BE2C (cell line): ENCODE results near the gene DOK6.
A peak's percentile ranks its signal among the peaks of the same experiment; 100 is the strongest.

ENCODE experiments used
- DNase-seq: peaks from one replicate; pipeline ENCODE4 v3.0.0-alpha.2; 2020
- H3K27me3 ChIP-seq: fragments of 250-450 bp; sonication (Bioruptor Pico); 2 replicates; pipeline ENCODE4 v1.5.1; 2020; ENCODE audit warnings: mild to moderate bottlenecking
- H3K36me3 ChIP-seq: fragments of 250-450 bp; sonication (Bioruptor Pico); 2 replicates; pipeline ENCODE4 v1.5.1; 2020; ENCODE audit warnings: mild to moderate bottlenecking
- H3K4me1 ChIP-seq: fragments of 250-450 bp; sonication (Bioruptor Pico); 2 replicates; pipeline ENCODE4 v1.5.1; 2020
- H3K4me3 ChIP-seq: 2 replicates; pipeline ENCODE4 v1.5.1; 2011; ENCODE audit warnings: low read depth, low read length
- H3K9me3 ChIP-seq: fragments of 250-450 bp; sonication (Bioruptor Pico); 2 replicates; pipeline ENCODE4 v1.5.1; 2020
- TF ChIP-seq, protein P1 (sequence below): IDR thresholded peaks from 2 replicates; pipeline ENCODE4 v1.5.1; 2012; ENCODE audit warnings: mild to moderate bottlenecking, low read depth, low read length

DOK6 gene

DNA sequence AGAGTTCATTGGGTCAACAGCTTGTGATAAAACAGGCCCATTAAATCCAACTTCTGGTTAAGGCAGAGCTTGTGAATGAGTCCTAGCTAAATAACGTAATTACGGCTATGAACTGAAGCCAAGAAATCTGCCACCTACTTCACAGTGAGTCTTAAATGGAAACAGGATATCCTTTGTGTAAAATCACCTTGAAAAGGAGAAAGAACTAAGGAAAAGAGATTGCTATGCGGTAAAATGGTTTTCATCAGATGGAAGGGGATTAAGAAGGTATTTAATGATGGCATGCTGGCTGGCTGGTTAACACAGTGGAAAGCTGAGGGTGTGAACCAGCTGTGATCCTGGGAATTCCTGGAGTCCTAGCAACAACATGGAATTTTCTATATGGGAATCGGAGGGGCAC, 156.6 kb downstream of the DOK6 start:
- TF ChIP-seq, protein P1, sequence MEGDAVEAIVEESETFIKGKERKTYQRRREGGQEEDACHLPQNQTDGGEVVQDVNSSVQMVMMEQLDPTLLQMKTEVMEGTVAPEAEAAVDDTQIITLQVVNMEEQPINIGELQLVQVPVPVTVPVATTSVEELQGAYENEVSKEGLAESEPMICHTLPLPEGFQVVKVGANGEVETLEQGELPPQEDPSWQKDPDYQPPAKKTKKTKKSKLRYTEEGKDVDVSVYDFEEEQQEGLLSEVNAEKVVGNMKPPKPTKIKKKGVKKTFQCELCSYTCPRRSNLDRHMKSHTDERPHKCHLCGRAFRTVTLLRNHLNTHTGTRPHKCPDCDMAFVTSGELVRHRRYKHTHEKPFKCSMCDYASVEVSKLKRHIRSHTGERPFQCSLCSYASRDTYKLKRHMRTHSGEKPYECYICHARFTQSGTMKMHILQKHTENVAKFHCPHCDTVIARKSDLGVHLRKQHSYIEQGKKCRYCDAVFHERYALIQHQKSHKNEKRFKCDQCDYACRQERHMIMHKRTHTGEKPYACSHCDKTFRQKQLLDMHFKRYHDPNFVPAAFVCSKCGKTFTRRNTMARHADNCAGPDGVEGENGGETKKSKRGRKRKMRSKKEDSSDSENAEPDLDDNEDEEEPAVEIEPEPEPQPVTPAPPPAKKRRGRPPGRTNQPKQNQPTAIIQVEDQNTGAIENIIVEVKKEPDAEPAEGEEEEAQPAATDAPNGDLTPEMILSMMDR, result no peak
- no peak for DNase-seq
- Histone ChIP-seq H3K27me3 (no peaks in the 10 kb centered on the region), H3K36me3 (no peaks in the 10 kb centered on the region), H3K9me3 (no peaks in the 10 kb centered on the region), H3K4me1 (peaks cover 5% of the 10 kb centered on the region; the same call in 1 of the 2 replicates), H3K4me3 (no peak overlapping the region)

DNA sequence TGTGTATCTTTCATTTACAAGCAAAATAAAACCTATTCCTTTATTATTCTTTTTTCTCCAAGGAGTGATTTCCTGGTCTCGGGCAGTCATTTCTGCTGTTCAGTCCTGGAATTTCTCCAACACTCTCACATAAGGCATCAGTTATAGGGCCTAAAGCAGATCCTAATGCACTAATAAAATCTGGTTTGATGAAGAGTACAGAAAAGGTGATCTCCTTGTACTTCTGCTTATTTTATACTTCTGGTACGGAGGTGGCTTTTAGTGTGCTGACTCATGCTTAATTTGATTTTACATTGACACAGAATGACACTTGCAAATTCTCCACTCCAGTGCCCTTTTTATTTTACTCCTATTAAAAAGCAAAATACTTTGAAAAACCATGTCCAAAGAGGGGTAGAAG, 157.4 kb downstream of the DOK6 start:
- no peak for DNase-seq
- Histone ChIP-seq H3K4me1 (peaks cover 5% of the 10 kb centered on the region; the same call in 1 of the 2 replicates), H3K27me3 (no peaks in the 10 kb centered on the region), H3K36me3 (no peaks in the 10 kb centered on the region), H3K9me3 (no peaks in the 10 kb centered on the region), H3K4me3 (0 out of 2 replicates have a peak overlapping the region, but pooled peaks have one; percentile 5)
- TF ChIP-seq, protein P1, result no peak

DNA sequence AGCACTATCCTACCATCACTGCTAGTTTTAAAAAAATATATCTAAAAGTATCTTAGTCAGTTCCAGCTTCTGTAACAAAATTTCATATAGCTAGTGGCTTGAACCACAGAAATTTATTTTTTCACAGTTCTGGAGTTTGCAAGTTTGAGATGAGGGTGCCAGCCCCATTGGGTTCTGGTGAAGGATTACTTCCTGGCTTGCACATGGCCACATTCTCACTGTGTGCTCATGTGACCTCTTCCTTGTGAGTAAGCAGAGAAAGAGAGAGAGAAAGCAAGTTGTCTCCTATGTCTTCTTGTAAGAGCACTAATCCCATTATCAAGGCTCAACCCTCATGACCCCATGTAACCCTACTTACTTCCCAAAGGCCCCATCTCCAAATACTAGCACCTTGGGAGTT, 158.9 kb downstream of the DOK6 start:
- TF ChIP-seq, protein P1, result no peak
- DNase-seq, result no peak
- Histone ChIP-seq H3K4me1 (peaks cover 5% of the 10 kb centered on the region; the same call in 1 of the 2 replicates), H3K9me3 (no peaks in the 10 kb centered on the region), H3K4me3 (no peak overlapping the region), H3K36me3 (no peaks in the 10 kb centered on the region), H3K27me3 (no peaks in the 10 kb centered on the region)

DNA sequence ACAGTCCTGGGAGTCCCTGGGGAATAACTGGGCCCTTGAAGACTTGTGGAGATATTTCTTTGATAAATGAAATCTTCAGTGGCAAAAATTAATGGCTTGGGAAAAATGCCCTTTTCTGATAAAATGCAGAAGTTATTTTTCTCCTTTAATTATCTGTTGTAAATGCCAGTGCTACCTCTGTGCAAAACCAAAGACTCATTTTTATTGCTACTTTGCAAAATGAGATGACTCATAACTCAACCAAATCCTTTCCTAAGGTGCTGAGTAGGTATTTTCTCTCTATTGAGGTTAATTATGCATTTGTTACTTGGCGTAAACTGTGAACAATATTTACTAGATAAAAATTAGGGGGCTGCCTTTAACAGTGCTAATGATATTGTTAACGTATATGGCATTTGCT, 163.9 kb downstream of the DOK6 start:
- DNase-seq, result no peak
- H3K4me3 ChIP-seq, result no peak overlapping the region
- no peaks in the 10 kb centered on the region for H3K9me3 ChIP-seq
- no peaks in the 10 kb centered on the region for H3K27me3 ChIP-seq
- H3K36me3 ChIP-seq, result no peaks in the 10 kb centered on the region
- TF ChIP-seq, protein P1, result no peak
- H3K4me1 ChIP-seq, result no peaks in the 10 kb centered on the region

DNA sequence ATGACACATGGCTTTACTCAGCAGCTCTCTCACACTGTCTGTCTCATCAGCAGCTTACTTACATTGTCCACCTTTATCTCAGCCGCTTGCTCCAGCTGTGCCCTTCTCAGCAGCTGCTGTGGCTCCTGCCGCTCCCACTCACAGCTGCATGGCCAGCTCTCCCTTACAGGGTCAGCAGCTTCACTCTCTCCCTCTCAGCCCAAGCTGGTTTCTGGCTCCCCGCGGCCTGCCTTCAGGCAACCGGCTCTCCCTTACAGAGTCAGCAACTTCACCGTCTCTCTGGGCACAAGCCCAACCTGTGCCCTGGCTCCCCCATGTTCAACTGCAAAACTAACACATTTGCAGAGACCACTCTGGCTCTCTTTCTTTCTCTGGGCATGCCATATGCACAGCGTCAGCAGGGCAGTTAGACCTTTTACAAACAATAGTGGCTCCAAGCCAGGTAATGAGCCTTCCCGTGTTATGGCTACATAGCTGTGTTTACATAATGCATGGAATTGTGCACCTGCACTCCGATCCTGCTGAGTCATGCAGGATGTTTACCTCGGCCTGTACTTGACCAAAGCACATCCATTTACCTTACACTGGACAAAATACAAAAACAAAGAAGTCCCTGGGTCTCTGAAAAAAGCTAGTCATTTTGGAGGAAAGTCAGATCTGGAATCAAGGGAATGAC, 167.3 kb downstream of the DOK6 start:
- Histone ChIP-seq H3K36me3 (no peaks in the 10 kb centered on the region), H3K9me3 (no peaks in the 10 kb centered on the region), H3K4me3 (no peak overlapping the region), H3K27me3 (no peaks in the 10 kb centered on the region), H3K4me1 (no peaks in the 10 kb centered on the region)
- TF ChIP-seq, protein P1, result no peak
- DNase-seq, result no peak

DNA sequence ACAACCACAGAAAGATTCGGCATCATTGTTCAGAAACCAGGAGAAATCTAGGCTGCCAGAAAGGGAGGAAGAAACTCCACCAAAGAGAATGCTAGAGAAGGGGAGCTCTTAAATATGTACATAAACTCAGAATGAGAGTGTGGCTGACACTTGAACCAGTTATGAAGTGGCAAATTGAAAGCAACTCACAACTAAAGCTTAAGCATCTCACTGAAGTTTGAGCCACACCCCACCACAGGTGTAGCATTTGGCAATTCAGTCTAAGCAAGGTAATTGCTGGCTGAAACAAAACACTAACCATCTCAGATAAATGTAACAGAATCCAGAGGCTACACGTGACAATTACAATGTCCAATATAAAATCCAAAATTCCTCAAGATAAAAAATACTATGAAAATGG, 168.4 kb downstream of the DOK6 start:
- Histone ChIP-seq H3K27me3 (no peaks in the 10 kb centered on the region), H3K4me1 (no peaks in the 10 kb centered on the region), H3K9me3 (no peaks in the 10 kb centered on the region), H3K36me3 (no peaks in the 10 kb centered on the region), H3K4me3 (no peak overlapping the region)
- no peak for DNase-seq
- TF ChIP-seq, protein P1, result no peak
